Neutrophil (primary cell): ENCODE results near the gene FBXW4.

Source experiments
- H3K27ac ChIP-seq: fragments of 200-600 bp; sonication (generic); 2 replicates; pipeline ENCODE4 v1.5.1; 2016; ENCODE audit warnings: mild to moderate bottlenecking, moderate library complexity
- H3K27me3 ChIP-seq: fragments of 200-600 bp; sonication (generic); 2 replicates; pipeline ENCODE4 v1.6.0; 2016; ENCODE audit warnings: mild to moderate bottlenecking
- H3K36me3 ChIP-seq: fragments of 200-600 bp; sonication (generic); 2 replicates; pipeline ENCODE4 v1.5.1; 2017
- H3K4me1 ChIP-seq, 2 experiments: fragments of 200-600 bp in 1 of 2; sonication (generic) in 1 of 2; 1 replicate in 1 of 2; 2 replicates in 1 of 2; pipeline versions ENCODE4 v1.5.1 to v1.6.1; 2013 to 2016; ENCODE audit warnings: low read depth in 1 of 2, low read length in 1 of 2, mild to moderate bottlenecking in 1 of 2, moderate library complexity in 1 of 2; ENCODE audit not compliant: control insufficient read depth in 1 of 2, insufficient read depth in 1 of 2
- H3K4me3 ChIP-seq, 2 experiments: fragments of 200-600 bp in 1 of 2; sonication (generic) in 1 of 2; 1 replicate in 1 of 2; 2 replicates in 1 of 2; pipeline ENCODE4 v1.5.1; 2013 to 2016; ENCODE audit warnings: low read depth in 1 of 2, low read length in 1 of 2, mild to moderate bottlenecking in 1 of 2, moderate library complexity in 1 of 2
- H3K9me3 ChIP-seq: fragments of 200-600 bp; sonication (generic); 2 replicates; pipeline ENCODE4 v1.5.1; 2016
- CTCF ChIP-seq: fragments of 200-600 bp; sonication (generic); IDR thresholded peaks from 2 replicates; pipeline ENCODE4 v1.5.1; 2016; ENCODE audit warnings: antibody characterized with exemption

The FBXW4 gene

GRCh38 chr10:101694674-101695403 lies at the start of gene FBXW4:
Gene FBXW4, minus strand, starts transcription at chr10:101695170. Its CDS starts 65 bp downstream, at chr10:101695105.
- H3K9me3 ChIP-seq: no peaks in the 10 kb centered on the region
- no peaks in the 10 kb centered on the region for H3K27me3 ChIP-seq
- peak within 1 kb of the TSS; percentile 84 to 92 for H3K4me3 ChIP-seq
- peaks cover 11 to 14% of the 10 kb centered on the region in 2 experiments for H3K4me1 ChIP-seq
- H3K27ac ChIP-seq: peak within 1 kb of the TSS; percentile 80
- no peaks in the 10 kb centered on the region for H3K36me3 ChIP-seq
- no peak for TF ChIP-seq CTCF

- H3K4me1 ChIP-seq: no peaks in the 10 kb centered on the region
- no peaks in the 10 kb centered on the region for H3K36me3 ChIP-seq
- H3K9me3 ChIP-seq: no peaks in the 10 kb centered on the region
- H3K27me3 ChIP-seq: peaks cover 78% of the 10 kb centered on the region
- H3K4me3 ChIP-seq: no peak overlapping the region
- H3K27ac ChIP-seq: no peak overlapping the region
- TF ChIP-seq CTCF: no peak
Observed at GRCh38 chr10:101744267-101744666, 49.3 kb upstream of the FBXW4 start.

- TF ChIP-seq CTCF: no peak
- Histone ChIP-seq H3K27ac (no peak overlapping the region), H3K27me3 (peaks cover 91% of the 10 kb centered on the region)
Observed at GRCh38 chr10:101741938-101742337, 47.0 kb upstream of the FBXW4 start.

GRCh38 chr10:101736666-101737065 lies 41.7 kb upstream of the FBXW4 start:
- H3K4me3 ChIP-seq: no peak overlapping the region
- no peaks in the 10 kb centered on the region for H3K36me3 ChIP-seq
- H3K4me1 ChIP-seq: no peaks in the 10 kb centered on the region
- no peaks in the 10 kb centered on the region for H3K9me3 ChIP-seq
- H3K27ac ChIP-seq: no peak overlapping the region
- peaks cover 83% of the 10 kb centered on the region for H3K27me3 ChIP-seq
- no peak for TF ChIP-seq CTCF

More at GRCh38 chr10:101741938-101742337, 47.0 kb upstream of the FBXW4 start:
- Histone ChIP-seq H3K36me3 (no peaks in the 10 kb centered on the region), H3K4me1 (no peaks in the 10 kb centered on the region), H3K4me3 (no peak overlapping the region), H3K9me3 (no peaks in the 10 kb centered on the region)

- H3K36me3 ChIP-seq: no peaks in the 10 kb centered on the region
- H3K4me1 ChIP-seq: no peaks in the 10 kb centered on the region
- H3K9me3 ChIP-seq: no peaks in the 10 kb centered on the region
- peaks cover 48% of the 10 kb centered on the region for H3K27me3 ChIP-seq
- no peak for TF ChIP-seq CTCF
- H3K4me3 ChIP-seq: no peak overlapping the region
- no peak overlapping the region for H3K27ac ChIP-seq
Observed at GRCh38 chr10:101732096-101732495, 37.1 kb upstream of the FBXW4 start.
